AG10803 (cell line): Measurements from ENCODE around the gene TNKS2.

Source experiments
- DNase-seq: peaks from one replicate; pipeline ENCODE4 v3.0.0; 2010; ENCODE audit warnings: low read depth
- H3K4me3 ChIP-seq: 2 replicates; pipeline ENCODE4 v1.5.1; 2011; ENCODE audit warnings: mild to moderate bottlenecking, low read length, control low read depth
- TF ChIP-seq, protein P1 (sequence below): conservative IDR thresholded peaks from 2 replicates; pipeline ENCODE4 v1.5.1; 2011; ENCODE audit warnings: mild to moderate bottlenecking, low read length, control low read depth, inconsistent platforms

The TNKS2 gene

DNA sequence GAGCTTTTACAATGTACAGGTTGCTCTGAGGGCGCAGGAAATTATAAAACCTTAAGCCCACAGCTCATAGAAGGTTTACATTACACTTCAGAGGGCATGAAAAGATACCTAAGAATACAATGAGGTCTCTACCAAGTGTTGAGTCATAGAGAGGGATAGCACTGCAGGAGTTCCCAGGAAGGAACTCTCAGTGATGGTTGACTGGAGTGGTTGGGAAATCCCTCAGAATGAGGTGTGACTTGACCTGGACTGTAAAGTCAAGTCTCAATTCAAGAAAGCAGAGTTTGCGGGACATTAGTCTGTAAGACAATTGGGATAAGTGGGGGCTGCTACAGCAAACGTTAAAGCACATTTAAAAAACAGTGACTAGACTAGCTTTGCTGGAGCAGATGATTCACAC, 21.9 kb downstream of the TNKS2 start:
- no peak for DNase-seq
- H3K4me3 ChIP-seq, result no peak overlapping the region
- TF ChIP-seq, protein P1, sequence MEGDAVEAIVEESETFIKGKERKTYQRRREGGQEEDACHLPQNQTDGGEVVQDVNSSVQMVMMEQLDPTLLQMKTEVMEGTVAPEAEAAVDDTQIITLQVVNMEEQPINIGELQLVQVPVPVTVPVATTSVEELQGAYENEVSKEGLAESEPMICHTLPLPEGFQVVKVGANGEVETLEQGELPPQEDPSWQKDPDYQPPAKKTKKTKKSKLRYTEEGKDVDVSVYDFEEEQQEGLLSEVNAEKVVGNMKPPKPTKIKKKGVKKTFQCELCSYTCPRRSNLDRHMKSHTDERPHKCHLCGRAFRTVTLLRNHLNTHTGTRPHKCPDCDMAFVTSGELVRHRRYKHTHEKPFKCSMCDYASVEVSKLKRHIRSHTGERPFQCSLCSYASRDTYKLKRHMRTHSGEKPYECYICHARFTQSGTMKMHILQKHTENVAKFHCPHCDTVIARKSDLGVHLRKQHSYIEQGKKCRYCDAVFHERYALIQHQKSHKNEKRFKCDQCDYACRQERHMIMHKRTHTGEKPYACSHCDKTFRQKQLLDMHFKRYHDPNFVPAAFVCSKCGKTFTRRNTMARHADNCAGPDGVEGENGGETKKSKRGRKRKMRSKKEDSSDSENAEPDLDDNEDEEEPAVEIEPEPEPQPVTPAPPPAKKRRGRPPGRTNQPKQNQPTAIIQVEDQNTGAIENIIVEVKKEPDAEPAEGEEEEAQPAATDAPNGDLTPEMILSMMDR, result no peak

DNA sequence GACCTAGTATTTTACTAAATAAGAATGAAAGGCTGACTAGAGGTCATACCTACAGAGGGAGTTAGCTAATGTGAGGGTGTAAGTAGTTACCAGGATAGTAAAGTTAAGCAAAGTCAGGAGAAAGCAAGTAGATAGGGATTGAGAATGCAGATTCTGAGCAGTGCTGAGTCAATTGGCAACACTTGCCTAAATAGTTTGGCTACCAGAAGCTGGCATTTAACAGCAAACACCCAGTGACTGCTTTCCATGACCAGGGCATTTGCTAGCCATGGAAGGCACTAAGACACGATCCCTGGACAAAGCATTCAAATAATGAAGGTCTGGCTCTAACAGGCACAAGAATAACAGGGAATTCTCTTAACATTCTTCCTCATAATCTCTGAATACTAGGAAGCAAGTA, 25.9 kb downstream of the TNKS2 start:
- TF ChIP-seq, protein P1, result no peak
- no peak overlapping the region for H3K4me3 ChIP-seq
- DNase-seq, result no peak

DNA sequence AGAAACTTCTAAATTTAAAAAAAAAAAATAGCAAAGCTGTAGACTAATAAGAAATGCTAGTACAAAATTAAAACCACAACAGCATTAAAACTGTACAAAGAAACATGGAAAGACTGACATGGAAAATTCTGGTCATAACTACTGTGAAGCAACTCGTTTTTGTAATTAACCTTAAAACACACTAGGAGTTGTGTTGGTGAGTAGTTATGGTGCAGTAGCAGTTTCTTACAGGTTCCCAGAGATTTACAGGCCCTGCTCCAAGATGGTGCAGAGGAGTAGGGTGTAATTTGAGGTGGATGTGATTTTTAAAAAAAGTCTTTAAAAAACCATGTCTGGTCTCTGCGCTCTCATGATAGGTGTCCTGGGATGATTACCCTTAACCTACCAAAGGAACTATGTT, 31.0 kb downstream of the TNKS2 start:
- DNase-seq, result no peak
- H3K4me3 ChIP-seq, result no peak overlapping the region
- TF ChIP-seq, protein P1, result no peak

DNA sequence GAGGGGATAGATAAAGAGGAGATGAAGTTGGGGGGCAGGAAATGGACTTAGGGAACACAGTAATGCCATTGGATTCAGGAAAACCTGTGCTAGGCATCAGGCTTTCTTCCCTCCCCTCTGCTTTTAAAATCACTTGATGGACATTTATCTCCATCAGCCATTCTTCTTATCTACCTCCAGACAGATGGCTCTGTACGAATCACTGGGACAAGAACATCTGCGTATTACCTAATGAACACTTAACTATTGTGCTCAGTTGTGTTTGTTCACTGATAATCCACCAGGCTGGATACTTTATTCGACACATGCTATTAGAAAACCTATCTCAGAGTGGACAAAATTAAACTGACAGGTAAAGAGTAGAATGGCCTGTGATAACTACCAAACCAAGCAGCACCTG, 40.0 kb downstream of the TNKS2 start:
- no peak for DNase-seq
- H3K4me3 ChIP-seq, result no peak overlapping the region
- TF ChIP-seq, protein P1, result no peak

DNA sequence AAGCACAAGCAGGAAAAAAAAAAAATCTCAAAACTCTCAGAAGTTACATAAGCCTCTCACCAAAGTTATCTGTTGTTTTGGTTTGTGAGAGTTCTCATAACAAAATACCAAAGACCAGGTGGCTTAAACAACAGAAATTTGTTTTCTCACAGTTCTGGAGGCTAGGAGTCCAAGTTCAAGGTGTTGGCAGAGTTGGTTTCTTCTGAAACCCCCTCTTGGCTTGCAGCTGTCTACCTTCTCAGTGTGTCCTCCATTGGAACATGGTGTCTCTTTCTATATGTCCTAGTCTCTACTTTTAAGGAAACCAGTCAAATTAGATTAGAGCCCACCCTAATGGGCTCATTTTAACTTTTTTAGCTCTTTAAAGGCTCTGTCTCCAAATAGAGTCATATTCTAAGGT, 44.9 kb downstream of the TNKS2 start:
- TF ChIP-seq, protein P1, result no peak
- no peak for DNase-seq
- H3K4me3 ChIP-seq, result no peak overlapping the region

DNA sequence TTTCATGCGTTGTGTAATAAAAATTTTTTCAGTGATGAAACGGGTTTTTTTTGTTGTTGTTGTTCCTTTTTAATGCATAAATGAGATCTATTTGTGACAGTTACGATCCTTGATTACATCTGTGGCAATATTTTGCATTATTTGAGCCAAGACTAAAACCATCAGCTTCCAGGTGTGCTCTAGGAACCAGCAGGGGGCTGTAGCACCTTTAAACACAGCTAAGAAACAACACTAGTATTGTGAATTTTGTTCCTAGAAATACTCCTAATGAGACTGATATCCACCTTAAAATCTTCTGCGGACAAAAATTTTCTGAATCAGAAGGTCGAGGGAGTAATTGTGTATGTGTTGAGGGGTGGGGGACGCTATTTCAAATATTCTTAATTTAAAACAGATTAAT, 58.4 kb downstream of the TNKS2 start:
- no peak overlapping the region for H3K4me3 ChIP-seq
- TF ChIP-seq, protein P1, result peak; percentile 40
- no peak for DNase-seq

DNA sequence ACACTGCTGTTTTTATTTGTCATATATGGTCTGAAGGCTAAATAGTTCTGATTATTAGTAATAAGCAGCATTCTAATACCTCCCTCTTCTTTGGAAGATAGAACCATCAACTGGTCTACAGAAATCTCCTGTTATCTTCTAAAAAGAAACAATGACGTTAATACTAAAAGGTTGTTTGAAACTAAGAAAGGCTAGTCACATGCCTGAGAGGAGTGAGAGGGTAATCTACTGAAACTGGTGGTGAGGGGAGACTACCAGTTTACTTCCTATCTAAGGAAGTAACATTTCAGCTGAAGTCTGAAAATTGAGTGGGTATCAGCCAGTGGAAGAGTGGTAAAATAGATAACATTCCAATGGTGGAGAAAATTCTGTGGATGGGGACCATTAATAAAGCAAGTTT, 62.7 kb downstream of the TNKS2 start:
- no peak for DNase-seq
- H3K4me3 ChIP-seq, result no peak overlapping the region
- TF ChIP-seq, protein P1, result no peak
